Neural progenitor cell (in vitro differentiated cells): ENCODE data around the gene TMEM165.

Source experiments
- EZH2phosphoT487 ChIP-seq: fragments of 200-600 bp; sonication (generic); IDR thresholded peaks from 2 replicates; pipeline ENCODE4 v1.6.1; 2017; ENCODE audit warnings: antibody characterized with exemption
- TF ChIP-seq, protein P1 (sequence below): fragments of 200-600 bp; sonication (generic); IDR thresholded peaks from 2 replicates; pipeline ENCODE4 v1.5.1; 2017; ENCODE audit warnings: antibody characterized with exemption, mild to moderate bottlenecking

DNA sequence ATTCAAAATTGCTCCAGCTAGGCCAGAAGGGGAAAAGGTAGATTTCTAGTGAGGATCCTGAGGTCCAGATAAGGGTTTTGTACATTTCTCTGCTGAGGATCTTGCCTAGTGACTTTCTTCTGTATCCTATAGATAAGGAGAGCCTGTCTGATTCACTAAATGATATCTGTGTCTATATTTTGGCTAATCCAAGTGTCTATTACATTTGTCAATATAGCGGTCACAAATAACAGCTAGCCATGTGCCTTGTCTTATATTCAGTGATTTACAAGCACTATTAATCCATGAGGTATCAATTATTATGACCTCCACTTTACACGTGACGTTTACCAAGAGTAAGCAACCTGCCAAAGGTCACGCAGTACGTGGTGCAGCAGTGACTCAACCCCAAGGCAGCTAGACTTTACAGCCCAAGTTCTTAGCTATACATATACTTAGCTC is 41.6 kb downstream of the TMEM165 start:
- TF ChIP-seq, protein P1, sequence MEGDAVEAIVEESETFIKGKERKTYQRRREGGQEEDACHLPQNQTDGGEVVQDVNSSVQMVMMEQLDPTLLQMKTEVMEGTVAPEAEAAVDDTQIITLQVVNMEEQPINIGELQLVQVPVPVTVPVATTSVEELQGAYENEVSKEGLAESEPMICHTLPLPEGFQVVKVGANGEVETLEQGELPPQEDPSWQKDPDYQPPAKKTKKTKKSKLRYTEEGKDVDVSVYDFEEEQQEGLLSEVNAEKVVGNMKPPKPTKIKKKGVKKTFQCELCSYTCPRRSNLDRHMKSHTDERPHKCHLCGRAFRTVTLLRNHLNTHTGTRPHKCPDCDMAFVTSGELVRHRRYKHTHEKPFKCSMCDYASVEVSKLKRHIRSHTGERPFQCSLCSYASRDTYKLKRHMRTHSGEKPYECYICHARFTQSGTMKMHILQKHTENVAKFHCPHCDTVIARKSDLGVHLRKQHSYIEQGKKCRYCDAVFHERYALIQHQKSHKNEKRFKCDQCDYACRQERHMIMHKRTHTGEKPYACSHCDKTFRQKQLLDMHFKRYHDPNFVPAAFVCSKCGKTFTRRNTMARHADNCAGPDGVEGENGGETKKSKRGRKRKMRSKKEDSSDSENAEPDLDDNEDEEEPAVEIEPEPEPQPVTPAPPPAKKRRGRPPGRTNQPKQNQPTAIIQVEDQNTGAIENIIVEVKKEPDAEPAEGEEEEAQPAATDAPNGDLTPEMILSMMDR = no peak
- TF ChIP-seq EZH2phosphoT487 = no peak
